ENCODE data around the gene HIVEP3.

- TF ChIP-seq CTCF (IDR thresholded peaks at IDR 0.05; ENCODE audit: low read length) (no peak), EZH2 (optimal IDR thresholded peaks at IDR 0.05; ENCODE audit: low read depth, low read length) (no peak)
Observed at GRCh38 chr1:41917076-41917475, 1.6 kb downstream of the HIVEP3 start.
